Common myeloid progenitor, CD34-positive (primary cell): Measurements from ENCODE around the gene TBC1D9.

Experiments
- CTCF ChIA-PET: fragments of 350-600 bp; sonication (Branson Sonifier 250); formaldehyde crosslinking; loops from one replicate; lab custom pipeline; 2021; ENCODE audit warnings: antibody characterized with exemption; lab: Charles Lee
- POLR2A ChIA-PET: fragments of 350-600 bp; sonication (Branson Sonifier 250); formaldehyde crosslinking; loops from one replicate; lab custom pipeline; 2021; ENCODE audit warnings: antibody characterized with exemption; lab: Charles Lee
- DNase-seq, 3 donors: peaks; one replicate each; pipeline versions ENCODE4 v3.0.0 to v3.0.0-alpha.2; 2013
- H3K27ac ChIP-seq, 2 experiments: 1 replicate in 1 of 2; 2 replicates in 1 of 2; pipeline ENCODE4 v1.7.0; 2013; ENCODE audit warnings: inconsistent platforms in 2 of 2, low read length in 2 of 2, mild to moderate bottlenecking in 2 of 2, low read depth in 1 of 2, moderate library complexity in 1 of 2; ENCODE audit not compliant: severe bottlenecking in 2 of 2, insufficient read depth in 1 of 2, poor library complexity in 1 of 2
- H3K27me3 ChIP-seq, 5 experiments: replicated peaks in 2 of 5; 1 replicate in 3 of 5; 2 replicates in 2 of 5; pipeline versions ENCODE4 v1.6.1 to v1.7.0; 2013; ENCODE audit warnings: low read length in 4 of 5, mild to moderate bottlenecking in 2 of 5, moderate library complexity in 2 of 5, inconsistent platforms in 1 of 5; ENCODE audit not compliant: insufficient read depth in 5 of 5, control insufficient read depth in 4 of 5
- H3K36me3 ChIP-seq, 4 experiments: 1 replicate in 2 of 4; 2 replicates in 2 of 4; pipeline versions ENCODE4 v1.6.1 to v1.7.0; 2013; ENCODE audit warnings: low read length in 3 of 4, control low read depth in 1 of 4, mild to moderate bottlenecking in 1 of 4; ENCODE audit not compliant: control insufficient read depth in 4 of 4, insufficient read depth in 4 of 4
- H3K4me1 ChIP-seq, 4 experiments: 1 replicate in 3 of 4; 2 replicates in 1 of 4; pipeline versions ENCODE4 v1.6.1 to v1.7.1; 2013; ENCODE audit warnings: low read length in 3 of 4, mild to moderate bottlenecking in 3 of 4, control low read depth in 1 of 4, inconsistent platforms in 1 of 4, moderate library complexity in 1 of 4; ENCODE audit not compliant: control insufficient read depth in 4 of 4, insufficient read depth in 4 of 4; ENCODE audit errors: control extremely low read depth in 1 of 4
- H3K4me3 ChIP-seq, 7 experiments: 1 replicate in 4 of 7; 2 replicates in 3 of 7; pipeline versions ENCODE4 v1.5.1 to v1.7.0; 2013; ENCODE audit warnings: mild to moderate bottlenecking in 7 of 7, low read length in 6 of 7, moderate library complexity in 6 of 7, inconsistent platforms in 2 of 7, low read depth in 2 of 7, control low read depth in 1 of 7; ENCODE audit not compliant: insufficient read depth in 4 of 7, control insufficient read depth in 1 of 7; ENCODE audit errors: extremely low read depth in 1 of 7
- H3K9me3 ChIP-seq, 5 experiments: 1 replicate in 4 of 5; 2 replicates in 1 of 5; pipeline versions ENCODE4 v1.6.1 to v1.7.1; 2013; ENCODE audit warnings: low read length in 4 of 5, mild to moderate bottlenecking in 2 of 5, inconsistent platforms in 1 of 5, low read depth in 1 of 5, moderate library complexity in 1 of 5; ENCODE audit not compliant: control insufficient read depth in 4 of 5, insufficient read depth in 2 of 5; ENCODE audit errors: control extremely low read depth in 1 of 5
- WGBS: methylation state at CpG from one replicate; pipeline ENCODE4 v1.1.5; 2013; ENCODE audit not compliant: insufficient coverage; 5-methylcytosine and 5-hydroxymethylcytosine counted together

The TBC1D9 gene

GRCh38 chr4:140719022-140719421 lies 37.2 kb downstream of the TBC1D9 start:
- Histone ChIP-seq H3K4me1 (peaks cover 4 to 13% (median 5%) of the 10 kb centered on the region in 4 experiments), H3K36me3 (no peaks in the 10 kb centered on the region), H3K27me3 (no peaks in the 10 kb centered on the region), H3K9me3 (no peaks in the 10 kb centered on the region), H3K4me3 (no peak overlapping the region), H3K27ac (no peak overlapping the region)
- WGBS, result no CpG with 5 or more reads among the region's 2 CpGs
- ChIA-PET POLR2A (no interaction called here), CTCF (interaction anchor here (1.4 to 2.4 kb wide), 2 partner anchors 24 to 38 kb away, joined by 5 read pairs; partner anchors contain the start of gene TBC1D9)
- DNase-seq, result no peak

- Histone ChIP-seq H3K27me3 (no peaks in the 10 kb centered on the region), H3K9me3 (no peaks in the 10 kb centered on the region), H3K4me1 (peaks cover 4 to 13% (median 5%) of the 10 kb centered on the region in 4 experiments), H3K4me3 (no peak overlapping the region), H3K36me3 (no peaks in the 10 kb centered on the region), H3K27ac (no peak overlapping the region)
- POLR2A ChIA-PET, result no interaction called here
- peak in 2 of 3 donors; percentile 47 to 55 for DNase-seq
- WGBS, result 33% methylated on average over 1 of the region's 3 CpGs
- CTCF ChIA-PET, result interaction anchor here (1.0 to 2.4 kb wide), 2 partner anchors 18 to 38 kb away, joined by 3 to 5 read pairs; partner anchors contain the start of gene TBC1D9
These were observed 37.8 kb downstream of the TBC1D9 start for GRCh38 chr4:140718241-140718952.

- Histone ChIP-seq H3K4me1 (peaks cover 4 to 13% (median 5%) of the 10 kb centered on the region in 4 experiments), H3K36me3 (no peaks in the 10 kb centered on the region), H3K9me3 (no peaks in the 10 kb centered on the region), H3K4me3 (no peak overlapping the region), H3K27me3 (no peaks in the 10 kb centered on the region), H3K27ac (no peak overlapping the region)
- POLR2A ChIA-PET, result no interaction called here
- WGBS, result 60% methylated on average over 1 of the region's 2 CpGs
- CTCF ChIA-PET, result interaction anchor here (1.0 to 2.4 kb wide), 2 partner anchors 19 to 39 kb away, joined by 3 to 5 read pairs; partner anchors contain the start of gene TBC1D9
- DNase-seq, result no peak
These were observed 38.9 kb downstream of the TBC1D9 start for GRCh38 chr4:140717313-140717712.

DNA sequence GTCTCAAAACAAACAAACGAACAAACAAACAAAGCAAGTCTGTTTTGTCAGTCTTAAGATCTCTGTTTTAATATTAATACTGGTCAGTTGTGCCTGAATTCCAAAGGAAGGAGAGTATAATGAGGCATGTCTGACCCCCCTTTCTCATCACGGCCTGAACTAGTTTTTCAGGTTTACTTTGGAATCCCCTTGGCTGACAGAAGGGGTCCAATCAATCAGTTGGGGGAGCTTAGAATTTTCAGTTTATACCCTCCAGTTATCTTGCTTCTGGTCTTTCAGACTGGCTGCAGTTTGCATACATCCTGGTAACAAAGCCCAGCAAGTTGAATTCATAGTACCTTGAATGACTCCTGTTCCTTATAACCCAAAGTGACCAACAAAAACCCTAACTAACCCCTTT lies 41.1 kb downstream of the TBC1D9 start:
- H3K27ac ChIP-seq, result no peak overlapping the region
- CTCF ChIA-PET, result no interaction called here
- POLR2A ChIA-PET, result no interaction called here
- 100% methylated on average over 1 of the region's 2 CpGs for WGBS
- H3K4me3 ChIP-seq, result no peak overlapping the region
- H3K9me3 ChIP-seq, result no peaks in the 10 kb centered on the region
- H3K4me1 ChIP-seq, result peaks cover 0 to 5% (median 0%) of the 10 kb centered on the region in 4 experiments
- no peaks in the 10 kb centered on the region for H3K36me3 ChIP-seq
- no peak for DNase-seq
- H3K27me3 ChIP-seq, result no peaks in the 10 kb centered on the region

- Histone ChIP-seq H3K9me3 (no peaks in the 10 kb centered on the region), H3K36me3 (no peaks in the 10 kb centered on the region), H3K4me1 (peaks cover 0 to 5% (median 0%) of the 10 kb centered on the region in 4 experiments), H3K4me3 (no peak overlapping the region), H3K27ac (no peak overlapping the region), H3K27me3 (no peaks in the 10 kb centered on the region)
- no CpG with 5 or more reads among the region's 4 CpGs for WGBS
- CTCF ChIA-PET, result no interaction called here
- POLR2A ChIA-PET, result no interaction called here
- DNase-seq, result peak; percentile 24 to 74 (median 58)
These were observed 44.3 kb downstream of the TBC1D9 start for GRCh38 chr4:140711910-140712309.

GRCh38 chr4:140710908-140711622 lies 45.1 kb downstream of the TBC1D9 start:
- CTCF ChIA-PET, result interaction anchor here (1.4 kb wide), 1 partner anchor 10 kb away, joined by 5 read pairs; no protein-coding TSS in a partner anchor
- 55% methylated on average over 6 of the region's 11 CpGs for WGBS
- Histone ChIP-seq H3K4me3 (no peak overlapping the region), H3K27ac (no peak overlapping the region), H3K36me3 (no peaks in the 10 kb centered on the region), H3K9me3 (no peaks in the 10 kb centered on the region), H3K4me1 (peaks cover 0 to 5% (median 0%) of the 10 kb centered on the region in 4 experiments), H3K27me3 (no peaks in the 10 kb centered on the region)
- DNase-seq, result peak in 1 of 3 donors; percentile 16
- POLR2A ChIA-PET, result no interaction called here

GRCh38 chr4:140707325-140707724 lies 48.9 kb downstream of the TBC1D9 start:
- Histone ChIP-seq H3K4me3 (no peak overlapping the region), H3K36me3 (no peaks in the 10 kb centered on the region), H3K27ac (no peak overlapping the region), H3K27me3 (no peaks in the 10 kb centered on the region), H3K9me3 (no peaks in the 10 kb centered on the region), H3K4me1 (peaks cover 0 to 5% (median 0%) of the 10 kb centered on the region in 4 experiments)
- 100% methylated on average over 1 of the region's 1 CpG for WGBS
- ChIA-PET CTCF (no interaction called here), POLR2A (no interaction called here)
- DNase-seq, result no peak
